Occipital lobe (tissue), 2 donors: Measurements from ENCODE around the gene TTLL6. TPM values are rescaled to one million over a fixed set of nuclear protein-coding genes. Genes with fewer than 3 reads are reported as not detected.

Source experiments
- DNase-seq: peaks from one replicate; lab custom pipeline; 2025; lab: John Stamatoyannopoulos, UW
- total RNA-seq: library from RNA; depleted of rRNA; stranded (reverse); fragments of >200 nt; gene quantifications from one replicate; pipeline ENCODE4 v1.2.3, GENCODE V29; 2014

TTLL6 gene
- total RNA-seq, 1 donor from 2014 or later = 0.16 TPM

DNA sequence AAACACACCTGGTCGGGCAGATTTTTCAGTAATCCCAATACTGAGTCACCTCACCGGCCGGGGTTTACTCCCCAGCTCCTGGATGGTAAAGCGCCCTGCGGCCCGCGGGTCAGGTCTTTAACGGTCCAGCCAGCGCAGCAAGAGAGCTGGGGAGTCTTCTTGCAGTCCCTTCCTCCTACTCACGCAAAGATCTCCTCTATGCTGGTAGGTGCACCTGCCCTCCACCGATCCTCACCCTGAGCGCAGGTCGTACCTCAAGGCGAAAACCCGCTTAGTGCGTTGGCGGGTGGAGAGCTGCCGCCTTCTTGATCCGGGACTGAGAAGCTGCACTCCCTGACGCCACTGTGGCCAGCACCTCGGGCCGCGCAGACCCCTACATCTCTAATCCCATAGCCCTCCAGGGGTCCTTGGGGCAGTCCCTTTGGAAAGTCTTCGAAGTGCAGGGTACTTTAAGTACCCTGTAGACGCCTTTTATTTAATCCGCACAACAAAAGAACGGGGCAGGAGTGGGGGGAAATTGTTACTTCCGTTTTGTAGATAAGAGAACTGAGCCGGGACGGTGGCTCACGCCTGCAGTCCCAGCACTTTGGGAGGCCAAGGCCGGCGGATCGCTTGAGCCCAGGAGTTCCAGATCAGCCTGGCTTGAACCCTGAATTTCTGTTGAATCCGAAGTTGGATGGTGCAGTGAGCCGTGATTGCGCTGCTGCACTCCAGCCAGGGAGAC lies 78.1 kb downstream of the TTLL6 start:
- no peak for DNase-seq

DNA sequence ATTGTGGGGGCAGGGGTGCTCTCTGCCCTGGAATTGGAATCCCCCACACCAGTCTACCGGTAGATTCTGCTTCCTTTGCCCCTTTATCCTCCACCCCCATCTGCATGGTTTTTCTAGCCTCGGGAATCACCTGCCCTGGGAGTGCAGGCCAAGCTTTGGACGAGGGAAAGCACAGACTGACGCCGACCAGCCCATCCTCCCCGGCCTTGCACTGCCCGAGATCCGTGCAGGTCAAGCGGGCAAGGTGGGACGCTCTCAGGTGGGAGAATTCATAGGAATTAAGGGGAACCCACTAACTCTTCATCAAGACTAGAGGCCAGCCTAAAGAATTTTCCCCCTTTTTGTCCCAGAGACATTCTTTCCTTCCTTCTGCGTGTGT lies 78.6 kb downstream of the TTLL6 start:
- no peak for DNase-seq

DNA sequence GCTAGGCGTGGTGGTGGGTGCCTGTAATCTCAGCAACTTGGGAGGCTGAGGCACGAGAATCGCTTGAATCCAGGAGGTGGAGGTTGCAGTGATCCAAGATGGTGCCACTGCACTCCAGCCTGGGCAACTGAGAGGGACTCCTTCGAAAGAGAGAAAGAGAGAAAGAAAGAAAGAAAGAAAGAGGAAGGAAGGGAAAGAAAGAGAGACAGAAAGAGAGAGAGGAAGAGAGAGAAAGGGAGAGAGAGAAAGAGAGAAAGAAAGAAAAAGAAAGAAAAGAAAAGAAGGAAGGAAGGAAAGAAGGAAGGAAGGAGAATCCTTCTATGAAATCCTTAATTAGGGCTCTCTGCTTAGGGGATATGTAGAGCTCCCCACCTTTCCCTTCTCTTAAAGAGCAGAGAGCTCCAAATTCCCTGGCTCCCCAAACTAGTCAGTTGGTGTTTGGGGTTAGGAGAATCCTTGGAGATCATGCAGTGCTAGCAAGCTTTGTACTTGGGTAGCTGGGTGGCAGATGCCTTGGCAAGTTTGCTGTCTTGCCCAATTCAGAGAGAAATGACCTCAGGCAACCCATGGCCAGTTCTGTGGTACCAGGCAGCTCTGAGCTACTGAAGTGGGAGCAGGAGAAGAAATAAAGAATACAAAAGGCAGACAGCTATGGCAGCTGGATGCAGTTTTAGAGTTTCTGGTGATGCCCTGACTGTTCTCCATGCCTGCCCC lies 79.5 kb downstream of the TTLL6 start:
- DNase-seq = no peak

DNA sequence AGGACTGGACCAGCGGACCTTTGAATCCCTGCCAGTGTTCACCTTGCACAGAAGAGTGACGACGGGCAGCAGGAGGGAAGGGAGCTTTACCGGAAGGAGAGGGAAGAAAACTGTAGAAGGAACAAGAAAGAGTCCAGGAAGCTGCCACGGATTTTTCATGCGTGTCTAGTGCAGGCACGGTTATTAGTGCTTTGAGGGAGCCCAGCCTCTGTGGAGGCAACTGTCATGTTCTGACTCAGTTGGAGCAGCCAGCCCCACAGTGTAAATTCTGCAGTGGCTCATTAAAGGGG lies 82.0 kb downstream of the TTLL6 start:
- no peak for DNase-seq

DNA sequence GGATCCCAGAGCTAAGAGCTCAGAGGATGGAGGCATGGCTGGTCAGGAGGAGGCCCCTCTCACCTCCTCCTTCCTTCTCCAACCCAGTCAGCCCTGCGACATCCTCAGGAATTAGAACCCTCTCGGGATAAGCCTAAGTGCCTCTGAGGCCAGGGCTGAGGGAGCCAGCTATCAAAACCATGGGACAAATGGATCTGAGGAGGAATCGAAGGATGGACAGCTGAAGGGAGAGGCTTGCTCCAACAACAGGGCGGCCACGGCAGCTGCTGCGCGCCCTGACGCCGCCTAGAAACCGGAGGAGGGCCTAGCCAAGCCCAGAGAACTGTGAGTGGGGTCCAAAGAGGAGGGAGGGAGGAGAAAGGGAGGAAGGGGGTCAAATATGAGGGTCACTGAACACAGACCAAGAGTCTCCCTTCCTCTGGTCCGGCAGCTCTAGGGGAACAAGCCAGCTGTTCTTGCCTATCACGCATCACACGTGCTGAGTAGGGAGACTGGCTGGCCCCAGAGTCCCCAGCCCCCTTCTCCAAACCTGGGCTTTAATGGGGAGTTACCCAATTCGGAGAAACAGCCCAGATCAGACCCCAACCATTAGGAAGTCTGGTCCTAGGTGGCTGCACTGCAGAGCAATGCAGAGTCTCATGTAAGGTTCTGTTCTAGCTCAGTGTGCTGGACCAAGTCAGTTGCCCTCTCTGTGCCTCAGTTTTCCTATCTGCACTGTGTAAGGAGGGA lies 82.5 kb downstream of the TTLL6 start:
- DNase-seq = no peak

DNA sequence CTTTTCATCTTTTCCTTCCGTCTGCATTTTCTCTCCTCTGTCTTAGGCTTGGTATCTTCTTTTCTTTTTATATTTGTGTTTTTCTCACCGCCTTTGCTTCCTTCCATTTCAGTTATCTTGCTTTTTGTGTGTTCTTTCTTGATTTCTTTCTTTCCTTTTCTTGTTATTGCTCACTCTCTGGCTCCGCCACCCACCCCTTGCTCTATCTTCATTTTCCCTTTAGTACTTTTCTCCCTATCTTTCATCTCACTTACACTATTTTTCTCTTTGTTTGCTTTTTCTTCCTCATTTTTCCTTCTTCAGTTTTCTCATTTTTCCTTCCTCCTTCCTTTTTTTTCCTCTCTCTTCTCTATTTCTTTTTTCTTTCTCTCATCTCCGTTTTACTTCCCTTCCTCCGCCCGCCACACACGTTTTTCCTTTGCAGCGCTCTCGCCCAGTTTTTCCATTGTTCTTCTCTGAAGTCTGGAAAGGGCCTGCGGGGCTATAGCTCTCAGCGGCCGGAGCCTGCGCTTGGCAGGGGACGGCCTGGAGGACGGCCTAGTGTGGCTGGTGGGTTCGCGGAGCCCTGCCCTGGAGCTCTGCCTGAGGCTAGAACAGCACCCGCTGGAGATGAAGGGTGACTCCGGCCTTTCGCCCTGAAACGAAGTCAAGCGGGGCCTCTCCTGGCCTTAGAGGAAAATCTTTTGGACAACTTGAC lies 83.2 kb downstream of the TTLL6 start:
- no peak for DNase-seq

DNA sequence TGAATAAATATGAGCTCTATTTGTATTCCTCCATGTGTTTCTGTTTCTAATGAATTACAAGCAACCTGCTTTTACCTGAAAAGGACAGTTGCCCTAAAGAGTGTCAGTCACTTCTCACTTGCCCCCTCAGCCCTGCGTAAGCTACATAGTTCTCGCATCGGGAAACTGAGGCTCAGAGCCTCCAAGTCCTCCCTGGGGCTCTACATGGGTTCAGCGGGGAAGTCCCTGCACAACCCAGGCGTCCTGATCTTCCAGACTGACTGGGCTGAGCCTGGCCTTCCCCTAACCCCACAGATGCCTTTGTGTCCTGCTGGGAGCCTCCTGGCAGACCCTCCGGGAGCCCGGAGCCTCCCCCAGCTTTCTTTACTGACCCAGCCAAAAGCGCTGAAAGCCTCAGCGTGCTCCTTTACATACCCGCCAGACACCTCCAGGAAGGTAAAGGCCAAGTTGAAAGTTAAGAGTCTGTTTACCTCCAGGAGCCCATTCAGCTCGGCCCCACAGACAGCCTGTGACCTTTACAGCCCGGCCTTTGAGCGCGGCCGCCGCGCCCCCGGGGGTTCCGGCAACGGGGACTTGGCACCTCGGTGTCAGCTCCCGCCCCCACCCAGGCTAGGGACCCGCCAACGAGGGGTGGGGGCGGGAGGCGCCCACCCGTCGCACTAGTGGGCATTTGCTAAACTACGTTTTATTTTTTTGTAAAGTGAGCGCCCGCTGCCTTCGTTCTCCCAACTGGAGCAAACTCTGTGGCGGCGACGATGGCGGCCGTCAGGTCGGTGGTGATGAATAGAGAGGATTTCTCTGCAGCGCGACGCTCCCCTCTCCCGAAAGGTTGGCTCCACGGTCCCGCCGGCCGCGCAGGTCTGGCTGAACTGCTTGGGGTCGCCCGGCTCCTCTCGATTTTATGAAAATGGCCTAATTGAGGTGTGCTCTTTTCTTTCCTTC lies 84.1 kb downstream of the TTLL6 start:
- no peak for DNase-seq

DNA sequence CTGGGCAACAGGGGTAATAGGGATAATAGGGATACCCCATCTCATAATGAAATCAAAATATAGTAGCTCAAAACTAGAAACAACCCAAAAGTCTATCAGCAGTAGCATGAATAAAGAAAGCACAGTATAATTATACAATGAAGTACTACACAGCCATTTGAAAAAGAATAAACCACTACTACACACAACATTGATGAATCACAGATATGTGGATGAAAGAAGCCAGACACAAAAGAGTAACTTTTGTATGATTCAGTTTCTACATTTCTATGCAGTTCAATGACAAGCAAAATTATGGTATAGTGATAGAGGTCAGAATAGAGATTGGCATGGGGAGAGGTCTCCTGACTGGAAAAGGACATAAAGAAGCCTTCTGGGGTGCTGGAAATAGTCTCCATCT lies 85.7 kb downstream of the TTLL6 start:
- no peak for DNase-seq

DNA sequence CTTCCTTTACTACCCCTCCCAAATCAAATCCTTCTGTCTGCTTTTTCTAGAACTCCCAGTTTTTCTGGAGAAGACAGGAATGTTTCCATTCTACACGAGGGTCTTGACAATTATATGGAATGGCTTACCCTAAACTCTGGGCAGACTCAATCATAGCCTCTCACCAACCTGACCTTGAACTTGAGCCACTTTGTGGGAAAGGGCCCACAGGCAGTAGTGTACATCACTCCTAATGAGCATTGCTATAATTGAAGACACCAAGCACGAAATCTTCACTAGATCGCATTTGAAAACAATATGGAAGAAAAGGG lies 86.8 kb downstream of the TTLL6 start:
- no peak for DNase-seq

DNA sequence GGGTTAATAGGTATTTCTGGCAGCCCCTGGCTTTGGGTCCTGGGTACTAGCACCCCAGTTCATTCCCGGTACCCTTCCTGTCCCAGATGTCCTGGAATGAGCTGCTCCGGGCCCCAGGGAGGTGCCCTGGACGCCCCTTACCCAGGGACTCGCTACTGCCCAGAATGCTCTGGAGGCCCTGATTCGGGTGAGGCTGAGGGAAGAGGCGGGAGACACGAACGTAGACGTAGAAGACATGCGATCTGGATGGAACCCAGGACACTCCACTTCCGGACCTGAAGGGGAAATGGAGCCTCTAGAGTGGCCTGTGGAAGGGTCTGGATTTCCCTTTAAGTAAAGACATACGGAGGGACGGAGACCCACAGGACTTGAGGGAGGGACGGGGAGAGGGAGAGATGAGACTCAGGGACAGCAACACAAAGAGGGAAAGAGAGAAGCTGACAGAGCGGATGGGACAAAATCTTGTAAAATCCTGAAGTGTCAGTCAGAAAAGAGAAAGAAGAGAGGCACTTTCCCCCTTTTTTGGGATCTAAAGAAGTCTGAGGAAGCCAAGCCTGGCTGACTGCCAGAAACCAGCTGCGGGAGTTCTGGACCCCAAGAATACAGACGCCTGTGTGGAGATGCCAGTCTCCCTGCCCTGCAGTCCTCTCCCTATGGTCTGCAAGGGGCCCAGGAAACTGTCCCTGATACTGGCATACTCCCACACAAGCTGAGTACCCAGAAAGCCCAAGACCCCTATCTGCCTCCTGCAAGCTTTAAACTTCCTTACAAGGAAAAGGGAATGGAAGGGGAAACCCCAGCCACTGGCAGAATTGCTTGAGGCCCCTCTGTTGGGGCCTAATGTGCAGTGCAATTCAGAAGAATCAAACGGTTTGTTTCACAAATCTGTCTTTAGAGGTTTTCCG lies 87.4 kb downstream of the TTLL6 start:
- no peak for DNase-seq

DNA sequence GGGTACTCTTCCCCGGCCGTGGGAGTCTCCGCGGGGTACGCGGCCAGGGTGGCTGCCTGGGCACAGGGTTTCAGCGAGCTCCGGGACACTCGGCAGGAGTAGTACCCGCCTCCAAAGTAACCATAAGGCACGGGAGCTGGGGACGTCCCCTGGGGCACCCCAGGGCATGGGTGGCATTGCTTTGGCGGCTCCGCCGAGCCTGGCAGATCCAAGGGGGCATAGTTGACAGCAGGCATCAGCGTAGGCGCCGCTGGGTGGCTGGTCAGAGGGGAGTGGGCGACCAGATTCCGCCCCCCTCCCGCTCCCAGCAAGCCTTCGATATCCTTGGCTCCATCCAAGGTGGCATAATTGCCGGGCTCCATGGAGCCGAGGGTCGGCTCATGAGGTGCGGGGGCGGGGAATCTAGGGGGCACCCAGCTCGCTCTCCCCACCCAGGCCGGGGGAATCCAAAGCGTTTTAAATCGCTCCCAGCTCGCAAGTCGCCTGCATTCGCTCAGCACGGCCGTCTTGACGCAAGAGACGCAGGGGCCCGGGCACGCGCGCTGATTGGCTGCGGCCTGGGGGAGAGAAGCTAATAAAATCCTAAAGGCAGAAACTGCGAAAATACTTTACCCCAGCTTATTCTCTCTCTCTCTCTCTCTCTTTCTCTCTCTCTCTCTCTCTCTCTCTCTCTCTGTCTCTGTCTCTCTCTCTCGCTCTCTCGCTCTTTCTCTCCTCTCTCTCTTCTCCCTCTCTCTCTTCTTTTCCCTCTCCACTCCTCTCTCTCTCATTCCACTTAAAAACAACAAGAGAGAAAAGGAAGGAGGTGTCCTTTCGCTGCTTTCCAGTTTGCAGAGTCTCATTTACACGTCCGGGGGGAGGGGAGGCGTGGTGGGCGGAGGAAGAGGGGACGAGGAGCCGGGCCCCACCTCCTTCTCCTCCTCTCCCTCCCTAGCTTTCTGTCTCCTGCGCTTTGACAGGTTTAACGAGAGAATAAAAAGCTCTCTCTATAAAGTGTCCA lies 88.5 kb downstream of the TTLL6 start, which contains the start of gene HOXB13:
Gene HOXB13, minus strand, starts transcription at position 519 of the 1,000 bp plus-strand sequence. Its CDS starts 157 bp downstream, at position 362.
- DNase-seq = no peak

DNA sequence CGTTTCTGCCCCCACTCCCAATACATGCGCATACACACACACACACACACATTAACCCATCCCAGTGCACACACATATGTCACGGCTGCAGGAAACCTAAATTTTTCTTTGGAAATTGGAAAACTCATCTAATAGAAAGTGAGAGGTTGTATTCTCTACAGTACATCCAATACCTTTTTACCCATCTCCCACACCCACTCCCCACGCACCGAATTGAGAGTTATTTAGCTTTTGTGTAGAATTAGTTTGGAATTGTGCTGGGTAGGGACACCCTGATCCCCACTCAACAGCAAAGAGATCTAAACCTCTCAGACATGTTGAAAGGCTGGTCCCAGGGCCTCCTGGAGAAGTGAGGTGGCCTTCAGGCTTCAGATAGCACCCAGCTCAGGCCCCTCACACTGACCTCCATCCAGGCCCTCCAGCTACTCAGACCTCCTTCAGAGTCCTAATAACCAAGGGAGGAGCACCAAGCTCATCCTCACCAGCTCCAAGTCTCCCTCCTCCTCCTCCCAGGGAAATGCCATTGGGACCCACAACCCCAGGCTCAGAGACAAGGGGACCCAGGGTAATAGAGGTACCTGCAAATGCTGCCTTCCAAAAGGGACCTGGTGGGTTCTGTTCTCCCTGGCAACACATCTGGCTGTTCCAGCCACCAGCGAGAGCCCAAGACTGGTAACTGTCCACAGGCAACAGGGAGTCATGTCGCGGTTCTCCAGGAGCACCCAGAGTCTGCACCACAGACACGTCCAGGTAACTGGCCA lies 89.4 kb downstream of the TTLL6 start:
- no peak for DNase-seq

DNA sequence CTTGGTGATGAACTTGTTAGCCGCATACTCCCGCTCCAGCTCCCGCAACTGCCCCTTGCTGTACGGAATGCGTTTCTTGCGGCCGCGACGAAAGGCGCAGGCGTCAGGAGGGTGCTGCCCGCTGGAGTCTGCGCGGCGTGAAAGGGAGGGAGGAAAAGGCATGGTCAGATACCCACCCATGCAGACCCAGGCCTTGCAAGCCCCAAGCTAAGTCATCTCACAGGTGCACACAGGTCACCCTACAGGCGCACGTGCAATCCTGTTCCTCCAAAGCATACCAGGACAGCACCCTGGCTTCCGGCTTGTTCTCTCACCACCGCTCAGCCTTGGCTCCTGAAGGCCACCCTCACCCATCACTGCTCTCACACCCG lies 90.1 kb downstream of the TTLL6 start:
- no peak for DNase-seq

DNA sequence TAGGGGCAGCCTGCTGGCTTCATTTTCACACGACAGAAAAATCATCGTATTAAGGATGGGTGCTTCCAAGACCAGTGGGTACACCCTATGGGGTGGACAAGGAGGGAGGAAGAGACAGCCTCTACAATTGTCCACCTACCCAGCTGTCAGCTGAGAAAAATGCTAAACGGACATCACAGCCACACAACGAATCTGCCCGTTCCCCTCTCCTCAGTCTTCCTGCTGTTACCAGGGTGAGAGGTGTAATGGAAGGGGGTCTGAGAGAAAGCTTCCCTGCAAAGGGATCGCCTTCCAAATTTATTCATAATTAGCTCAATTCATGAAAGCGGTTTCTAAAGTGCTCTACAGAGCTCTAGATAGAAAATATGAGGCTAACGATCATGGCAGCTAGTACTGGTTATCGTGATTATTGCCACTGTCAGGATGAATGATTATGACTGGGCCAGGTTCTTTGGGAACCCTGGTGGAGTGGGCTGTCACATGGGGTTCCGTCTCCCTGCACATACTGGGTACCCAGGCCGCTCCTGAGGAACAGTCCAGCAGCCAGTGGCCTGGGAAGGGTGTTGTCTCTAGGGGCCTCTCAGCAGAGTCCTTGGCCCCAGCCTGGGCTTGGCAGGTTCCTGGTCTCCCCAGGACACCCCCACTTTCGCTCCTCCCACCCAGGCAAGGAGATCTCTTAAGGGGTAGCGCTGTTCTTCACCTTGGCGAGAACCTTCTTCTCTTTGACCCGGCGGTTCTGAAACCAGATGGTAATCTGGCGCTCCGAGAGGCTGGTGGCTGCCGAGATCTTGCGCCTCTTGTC lies 90.7 kb downstream of the TTLL6 start:
- DNase-seq = no peak

DNA sequence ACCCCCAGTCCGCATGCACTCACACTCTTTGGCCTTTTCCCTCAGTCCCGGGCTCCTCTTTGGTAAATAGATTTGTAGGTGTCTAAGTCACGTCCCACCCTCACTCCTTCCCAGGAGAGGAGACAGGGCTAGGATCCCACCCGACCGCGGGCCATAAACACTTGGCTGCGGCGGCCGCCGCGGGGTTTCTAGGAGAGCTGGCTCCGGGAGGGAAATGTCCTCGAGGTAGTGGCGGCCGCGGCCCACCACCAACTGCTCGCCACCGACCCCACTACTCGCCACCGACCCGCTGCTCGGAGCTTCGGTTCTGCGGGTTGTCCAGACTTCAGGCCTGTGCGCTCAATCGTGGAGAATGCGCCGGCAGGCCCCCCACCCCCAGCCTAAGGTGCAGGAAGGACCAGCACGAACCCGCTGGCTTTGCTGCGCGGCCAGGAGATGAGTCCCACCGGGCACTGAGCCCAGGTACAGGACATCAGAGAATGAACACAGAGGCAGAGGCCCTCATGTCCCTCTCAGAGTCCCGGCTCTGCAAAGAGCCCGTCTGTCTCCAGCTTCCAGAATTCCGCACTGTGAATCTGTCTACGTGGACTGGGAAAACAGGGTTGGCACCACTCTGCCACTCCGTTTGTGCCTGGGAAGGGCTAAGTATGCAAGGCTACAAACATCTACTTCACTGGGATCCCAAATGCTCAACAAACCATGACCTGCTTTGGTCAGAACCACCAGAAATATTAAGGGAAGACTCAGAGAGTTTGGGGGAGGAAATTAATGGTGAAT lies 91.6 kb downstream of the TTLL6 start:
- no peak for DNase-seq

DNA sequence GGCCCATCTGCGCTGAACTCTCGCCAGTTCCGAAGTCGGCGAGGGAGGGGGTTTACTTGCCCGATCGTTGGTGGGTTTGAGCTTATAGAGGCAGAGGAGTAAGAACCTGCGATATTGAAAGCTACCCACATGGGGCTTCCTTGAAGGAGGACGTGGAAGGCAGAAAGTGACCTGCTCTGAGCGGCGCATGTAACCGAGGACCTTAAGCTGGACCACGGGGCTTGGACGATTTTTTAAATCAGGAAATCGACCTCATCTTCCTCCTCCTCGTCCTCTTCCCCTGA lies 92.1 kb downstream of the TTLL6 start:
- no peak for DNase-seq
